C4-2B (cell line): ENCODE results near the gene CNTFR.

Experiments used
- ZFX ChIP-seq: fragments of 450-650 bp; IDR thresholded peaks from 2 replicates; pipeline ENCODE4 v1.6.1; 2017
- TF ChIP-seq, protein P1 (sequence below): fragments of 450-650 bp; conservative IDR thresholded peaks from 2 replicates; pipeline ENCODE4 v1.5.1; 2017; ENCODE audit warnings: mild to moderate bottlenecking

DNA sequence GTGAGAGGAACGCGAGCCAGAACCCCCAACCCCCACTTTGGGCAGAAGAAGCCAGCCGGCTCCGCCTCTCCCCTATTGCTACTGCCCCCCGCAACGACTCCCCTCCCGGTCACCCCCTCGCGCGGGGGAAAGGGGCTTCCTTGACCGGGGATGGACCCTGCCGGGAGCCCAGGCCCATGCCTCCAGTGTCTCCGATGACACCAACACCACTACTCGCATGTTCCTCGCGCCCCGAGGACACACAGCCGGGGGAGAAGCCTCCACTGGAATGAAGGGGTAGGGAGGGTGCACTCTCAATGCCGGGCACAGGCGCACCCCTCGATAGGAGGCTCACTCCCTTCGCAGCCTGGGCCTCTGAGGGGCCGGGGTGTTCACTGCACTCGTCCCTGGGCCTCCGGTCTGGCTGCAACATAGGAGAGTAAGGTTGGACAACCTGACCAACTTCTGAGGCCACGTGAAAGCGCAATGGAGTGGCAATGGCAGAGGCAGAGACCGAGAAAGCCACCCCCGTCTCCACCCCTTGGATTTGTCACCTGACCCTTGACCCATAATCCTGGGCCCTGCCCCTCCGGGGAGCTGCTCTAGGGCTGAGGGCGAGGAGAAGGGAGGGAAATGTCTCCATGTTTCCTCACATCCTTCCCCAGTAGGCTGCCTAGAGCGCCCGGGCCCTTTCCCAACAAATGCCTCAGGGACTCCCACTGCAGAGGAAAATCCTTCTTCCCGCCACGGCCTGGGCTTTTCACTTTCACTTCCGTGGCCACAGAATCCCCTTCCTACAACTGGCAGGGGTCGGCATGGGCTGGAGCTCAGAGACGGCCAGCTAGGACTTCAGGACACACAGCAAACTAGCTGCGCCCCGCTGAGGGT, 1.1 kb upstream of the CNTFR start:
- TF ChIP-seq, protein P1, sequence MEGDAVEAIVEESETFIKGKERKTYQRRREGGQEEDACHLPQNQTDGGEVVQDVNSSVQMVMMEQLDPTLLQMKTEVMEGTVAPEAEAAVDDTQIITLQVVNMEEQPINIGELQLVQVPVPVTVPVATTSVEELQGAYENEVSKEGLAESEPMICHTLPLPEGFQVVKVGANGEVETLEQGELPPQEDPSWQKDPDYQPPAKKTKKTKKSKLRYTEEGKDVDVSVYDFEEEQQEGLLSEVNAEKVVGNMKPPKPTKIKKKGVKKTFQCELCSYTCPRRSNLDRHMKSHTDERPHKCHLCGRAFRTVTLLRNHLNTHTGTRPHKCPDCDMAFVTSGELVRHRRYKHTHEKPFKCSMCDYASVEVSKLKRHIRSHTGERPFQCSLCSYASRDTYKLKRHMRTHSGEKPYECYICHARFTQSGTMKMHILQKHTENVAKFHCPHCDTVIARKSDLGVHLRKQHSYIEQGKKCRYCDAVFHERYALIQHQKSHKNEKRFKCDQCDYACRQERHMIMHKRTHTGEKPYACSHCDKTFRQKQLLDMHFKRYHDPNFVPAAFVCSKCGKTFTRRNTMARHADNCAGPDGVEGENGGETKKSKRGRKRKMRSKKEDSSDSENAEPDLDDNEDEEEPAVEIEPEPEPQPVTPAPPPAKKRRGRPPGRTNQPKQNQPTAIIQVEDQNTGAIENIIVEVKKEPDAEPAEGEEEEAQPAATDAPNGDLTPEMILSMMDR, result no peak
- TF ChIP-seq ZFX, result no peak
